ENCODE data around the gene PHACTR2. TPM values are rescaled to one million over a fixed set of nuclear protein-coding genes. Genes with fewer than 3 reads are reported as not detected.
"Not testable (repeated sequence)": the region's sequence is repeated elsewhere in the genome, so short reads cannot be mapped to it uniquely, and the experiment has no call there.

Gene PHACTR2
- total RNA-seq, 1 donor from 2014 or later, result 142 TPM

DNA sequence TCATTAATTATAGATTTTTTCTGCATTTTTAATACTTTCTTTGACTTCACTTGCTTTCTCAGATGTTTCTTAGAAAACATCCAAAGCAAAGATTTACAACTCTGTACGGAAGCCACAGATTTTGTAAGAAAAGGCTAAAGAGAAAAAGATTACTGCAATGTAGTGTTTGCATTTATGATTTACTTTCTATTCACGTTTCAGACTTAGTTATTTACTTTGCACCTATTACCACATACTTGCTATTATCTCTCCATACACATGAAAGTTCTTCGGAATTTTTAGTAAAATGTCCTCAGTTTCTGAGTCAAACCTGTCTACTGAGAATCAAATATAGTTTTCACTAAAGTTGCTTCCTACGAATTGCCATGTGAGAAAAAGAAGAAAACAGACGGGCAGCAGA lies 22.2 kb upstream of the PHACTR2 start:
- DNase-seq (no peak), ATAC-seq (no peak)
- H3K36me3 ChIP-seq, result no peaks in the 10 kb centered on the region
- no peaks in the 10 kb centered on the region for H3K4me1 ChIP-seq
- H3K9me3 ChIP-seq, result no peaks in the 10 kb centered on the region
- intact Hi-C loops (cut with DNase I), result no loop called here
- H3K27ac ChIP-seq, result no peak overlapping the region
- H3K4me3 ChIP-seq, result no peak overlapping the region
- no peaks in the 10 kb centered on the region for H3K27me3 ChIP-seq
- TF ChIP-seq, protein P1, sequence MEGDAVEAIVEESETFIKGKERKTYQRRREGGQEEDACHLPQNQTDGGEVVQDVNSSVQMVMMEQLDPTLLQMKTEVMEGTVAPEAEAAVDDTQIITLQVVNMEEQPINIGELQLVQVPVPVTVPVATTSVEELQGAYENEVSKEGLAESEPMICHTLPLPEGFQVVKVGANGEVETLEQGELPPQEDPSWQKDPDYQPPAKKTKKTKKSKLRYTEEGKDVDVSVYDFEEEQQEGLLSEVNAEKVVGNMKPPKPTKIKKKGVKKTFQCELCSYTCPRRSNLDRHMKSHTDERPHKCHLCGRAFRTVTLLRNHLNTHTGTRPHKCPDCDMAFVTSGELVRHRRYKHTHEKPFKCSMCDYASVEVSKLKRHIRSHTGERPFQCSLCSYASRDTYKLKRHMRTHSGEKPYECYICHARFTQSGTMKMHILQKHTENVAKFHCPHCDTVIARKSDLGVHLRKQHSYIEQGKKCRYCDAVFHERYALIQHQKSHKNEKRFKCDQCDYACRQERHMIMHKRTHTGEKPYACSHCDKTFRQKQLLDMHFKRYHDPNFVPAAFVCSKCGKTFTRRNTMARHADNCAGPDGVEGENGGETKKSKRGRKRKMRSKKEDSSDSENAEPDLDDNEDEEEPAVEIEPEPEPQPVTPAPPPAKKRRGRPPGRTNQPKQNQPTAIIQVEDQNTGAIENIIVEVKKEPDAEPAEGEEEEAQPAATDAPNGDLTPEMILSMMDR (IDR thresholded peaks at IDR 0.05), result no peak

DNA sequence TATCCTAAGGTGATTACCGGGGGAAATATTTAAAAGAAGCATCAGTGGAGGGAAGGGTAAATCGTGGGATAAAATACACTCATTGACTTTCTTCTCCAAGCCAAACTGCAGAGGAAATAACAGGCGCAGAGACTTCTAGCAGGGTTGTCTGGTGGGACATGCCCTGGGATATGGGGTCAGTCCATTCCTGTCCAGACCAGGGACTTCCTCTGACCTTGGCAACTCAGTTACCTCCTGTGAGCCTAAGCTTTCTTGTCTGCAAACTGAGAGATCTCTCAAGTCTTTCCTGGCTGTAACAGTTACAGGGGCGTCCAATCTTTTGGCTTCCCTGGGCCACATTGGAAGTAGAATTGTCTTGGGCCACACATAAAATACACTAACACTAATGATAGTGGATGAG lies 21.7 kb upstream of the PHACTR2 start:
- Histone ChIP-seq H3K36me3 (no peaks in the 10 kb centered on the region), H3K27me3 (no peaks in the 10 kb centered on the region), H3K9me3 (no peaks in the 10 kb centered on the region), H3K4me1 (no peaks in the 10 kb centered on the region), H3K4me3 (no peak overlapping the region), H3K27ac (no peak overlapping the region)
- no peak for ATAC-seq
- TF ChIP-seq, protein P1 (IDR thresholded peaks at IDR 0.05), result no peak
- DNase-seq, result no peak
- intact Hi-C loops (cut with DNase I), result no loop called here

DNA sequence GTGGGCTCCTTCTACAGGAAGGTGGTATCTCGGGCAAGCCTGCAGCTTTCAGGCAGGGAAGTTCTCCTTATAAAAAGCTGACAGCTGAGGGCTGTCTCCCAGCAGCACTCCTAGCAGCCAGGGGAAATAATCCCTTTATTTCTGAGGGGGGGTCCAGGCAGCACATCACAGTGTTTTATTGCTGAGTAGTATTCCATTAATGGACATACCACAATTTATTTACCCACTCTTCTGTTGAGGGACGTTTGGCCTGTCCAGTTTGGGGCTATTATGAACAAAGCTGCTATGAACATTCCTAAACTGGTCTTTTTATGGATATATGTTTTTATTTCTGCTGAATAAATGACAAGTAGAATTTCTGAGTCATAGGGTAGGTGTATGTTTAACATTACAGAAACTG lies 20.0 kb upstream of the PHACTR2 start:
- DNase-seq (no peak), ATAC-seq (no peak)
- Histone ChIP-seq H3K36me3 (no peaks in the 10 kb centered on the region), H3K4me1 (no peaks in the 10 kb centered on the region), H3K9me3 (no peaks in the 10 kb centered on the region), H3K4me3 (no peak overlapping the region), H3K27ac (no peak overlapping the region), H3K27me3 (no peaks in the 10 kb centered on the region)
- intact Hi-C loops (cut with DNase I), result no loop called here
- TF ChIP-seq, protein P1 (IDR thresholded peaks at IDR 0.05), result no peak

DNA sequence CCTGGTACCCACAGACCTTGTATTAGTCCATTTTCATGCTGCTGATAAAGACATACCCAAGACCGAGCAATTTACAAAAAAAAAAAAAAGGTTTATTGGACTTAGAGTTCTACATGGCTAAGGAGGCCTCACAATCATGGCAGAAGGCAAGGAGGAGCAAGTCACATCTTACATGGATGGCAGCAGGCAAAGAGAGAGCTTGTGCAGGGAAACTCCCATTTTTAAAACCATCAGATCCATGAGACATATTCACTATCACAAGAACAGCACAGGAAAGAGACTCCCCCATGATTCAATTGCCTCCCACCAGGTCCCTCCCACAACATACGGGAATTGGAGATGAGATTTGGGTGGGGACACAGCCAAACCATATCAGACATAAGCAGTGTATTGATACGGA lies 17.6 kb upstream of the PHACTR2 start:
- ATAC-seq; H3K9me3 ChIP-seq; intact Hi-C loops (cut with DNase I); H3K4me1 ChIP-seq; H3K4me3 ChIP-seq; H3K36me3 ChIP-seq; DNase-seq; H3K27me3 ChIP-seq; H3K27ac ChIP-seq: not testable (repeated sequence)

DNA sequence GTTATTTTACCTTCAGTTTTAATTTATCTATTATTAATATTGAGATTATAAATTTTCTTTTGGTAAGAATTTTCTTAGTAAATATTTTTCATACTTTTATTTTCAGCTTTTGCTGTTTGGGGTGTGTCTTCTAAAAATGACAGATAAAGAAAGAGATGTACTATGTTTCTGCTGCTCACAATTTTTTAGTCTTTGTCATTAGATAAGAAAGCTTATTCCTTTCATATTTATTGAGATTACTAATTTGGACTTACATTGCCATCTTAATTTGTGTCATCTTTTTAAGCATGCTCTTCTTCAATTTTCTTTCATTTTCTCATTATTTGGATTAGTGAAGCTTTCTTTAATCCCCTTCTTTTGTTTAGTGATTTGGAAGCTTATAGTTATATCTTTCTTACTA lies 13.6 kb upstream of the PHACTR2 start:
- ATAC-seq (no peak), DNase-seq (no peak)
- Histone ChIP-seq H3K27ac (no peak overlapping the region), H3K27me3 (no peaks in the 10 kb centered on the region), H3K36me3 (no peaks in the 10 kb centered on the region), H3K4me3 (no peak overlapping the region), H3K9me3 (peaks cover 5% of the 10 kb centered on the region), H3K4me1 (no peaks in the 10 kb centered on the region)
- TF ChIP-seq, protein P1 (IDR thresholded peaks at IDR 0.05), result no peak
- intact Hi-C loops (cut with DNase I), result no loop called here

DNA sequence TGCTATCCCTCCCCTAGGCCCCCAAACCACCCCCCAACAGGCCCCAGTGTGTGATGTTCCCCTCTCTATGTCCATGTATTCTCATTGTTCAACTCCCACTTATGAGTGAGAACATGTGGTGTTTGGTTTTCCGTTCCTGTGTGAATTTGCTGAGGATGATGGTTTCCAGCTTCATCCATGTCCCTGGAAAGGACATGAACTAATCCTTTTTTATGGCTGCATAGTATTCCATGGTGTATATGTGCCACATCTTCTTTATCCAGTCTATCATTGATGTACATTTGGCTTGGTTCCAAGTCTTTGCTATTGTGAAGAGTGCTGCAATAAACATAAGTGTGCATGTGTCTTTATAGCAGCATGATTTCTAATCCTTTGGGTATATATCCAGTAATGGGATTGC lies 11.8 kb upstream of the PHACTR2 start:
- H3K27me3 ChIP-seq; H3K36me3 ChIP-seq; ATAC-seq; intact Hi-C loops (cut with DNase I); H3K9me3 ChIP-seq; H3K4me3 ChIP-seq; H3K4me1 ChIP-seq; DNase-seq; H3K27ac ChIP-seq: not testable (repeated sequence)

DNA sequence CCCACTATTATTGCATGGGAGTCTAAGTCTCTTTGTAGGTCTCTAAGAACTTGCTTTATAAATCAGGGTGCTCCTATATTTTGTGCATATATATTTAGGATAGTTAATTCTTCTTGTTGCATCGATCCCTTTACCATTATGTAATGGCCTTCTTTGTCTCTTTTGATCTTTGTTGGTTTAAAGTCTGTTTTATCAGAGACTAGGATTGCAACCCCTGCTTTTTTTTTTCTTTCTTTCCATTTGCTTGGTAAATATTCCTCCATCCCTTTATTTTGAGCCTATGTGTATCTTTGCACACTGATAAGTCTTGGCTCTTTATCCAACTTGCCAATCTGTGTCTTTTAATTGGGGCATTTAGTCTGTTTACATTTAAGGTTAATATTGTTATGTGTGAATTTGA lies 8.3 kb upstream of the PHACTR2 start:
- H3K36me3 ChIP-seq; H3K4me3 ChIP-seq; H3K27me3 ChIP-seq; DNase-seq; H3K4me1 ChIP-seq; intact Hi-C loops (cut with DNase I); ATAC-seq; H3K27ac ChIP-seq; H3K9me3 ChIP-seq: not testable (repeated sequence)
